CD14-positive monocyte (primary cell): ENCODE measurements around the gene HERC4. TPM values are rescaled to one million over a fixed set of nuclear protein-coding genes. Genes with fewer than 3 reads are reported as not detected.

Experiments used
- DNase-seq, 3 donors: peaks; one replicate each; pipeline ENCODE4 v3.0.0-alpha.2; 2011 to 2022
- H2AFZ ChIP-seq: 2 replicates; pipeline ENCODE4 v1.6.0; 2012; ENCODE audit warnings: mild to moderate bottlenecking, low read depth, low read length, inconsistent platforms; ENCODE audit not compliant: insufficient read depth, poor library complexity, severe bottlenecking
- H3K27ac ChIP-seq, 2 donors: 1 replicate in 1 of 2; 2 replicates in 1 of 2; pipeline ENCODE4 v1.5.1; 2012 to 2013; ENCODE audit warnings: low read length in 2 of 2, control low read depth in 1 of 2, inconsistent platforms in 1 of 2, low read depth in 1 of 2, mild to moderate bottlenecking in 1 of 2
- H3K27me3 ChIP-seq, 2 donors: one replicate each; pipeline versions ENCODE4 v1.6.0 to v1.6.1; 2011 to 2013; ENCODE audit warnings: low read length in 2 of 2; ENCODE audit not compliant: control insufficient read depth in 2 of 2, insufficient read depth in 2 of 2
- H3K36me3 ChIP-seq, 2 donors: replicated peaks in 1 of 2; 1 replicate in 1 of 2; 2 replicates in 1 of 2; pipeline versions ENCODE4 v1.5.1 to v1.6.1; 2012 to 2013; ENCODE audit warnings: low read length in 2 of 2, control low read depth in 1 of 2, inconsistent platforms in 1 of 2, mild to moderate bottlenecking in 1 of 2; ENCODE audit not compliant: insufficient read depth in 2 of 2, control insufficient read depth in 1 of 2
- H3K4me1 ChIP-seq, 2 donors: 1 replicate in 1 of 2; 2 replicates in 1 of 2; pipeline versions ENCODE4 v1.5.1 to v1.6.1; 2012 to 2013; ENCODE audit warnings: low read length in 2 of 2, control low read depth in 1 of 2, inconsistent platforms in 1 of 2, mild to moderate bottlenecking in 1 of 2, moderate library complexity in 1 of 2; ENCODE audit not compliant: insufficient read depth in 2 of 2, control insufficient read depth in 1 of 2
- H3K4me2 ChIP-seq: replicated peaks from 2 replicates; pipeline ENCODE3; 2012; ENCODE audit warnings: low read length, moderate library complexity, mild to moderate bottlenecking; ENCODE audit not compliant: poor library complexity, severe bottlenecking; ENCODE audit errors: extremely low read depth
- H3K4me3 ChIP-seq, 3 experiments: fragments of 200-600 bp in 1 of 3; sonication (generic) in 1 of 3; replicated peaks in 1 of 3; 1 replicate in 2 of 3; 2 replicates in 1 of 3; pipeline ENCODE4 v1.5.1; 2011 to 2013; ENCODE audit warnings: low read length in 3 of 3, mild to moderate bottlenecking in 3 of 3, control low read depth in 2 of 3, low read depth in 2 of 3, inconsistent platforms in 1 of 3, moderate library complexity in 1 of 3
- H3K79me2 ChIP-seq: 2 replicates; pipeline ENCODE4 v1.6.0; 2012; ENCODE audit warnings: mild to moderate bottlenecking, control low read depth, inconsistent platforms, low read length, moderate library complexity; ENCODE audit not compliant: insufficient read depth
- H3K9ac ChIP-seq: 2 replicates; pipeline ENCODE4 v1.6.0; 2017; ENCODE audit warnings: low read length, mild to moderate bottlenecking; ENCODE audit not compliant: insufficient read depth, poor library complexity, severe bottlenecking
- H3K9me3 ChIP-seq, 2 donors: replicated peaks in 1 of 2; 1 replicate in 1 of 2; 2 replicates in 1 of 2; pipeline versions ENCODE4 v1.5.1 to v1.6.1; 2012 to 2013; ENCODE audit warnings: low read length in 2 of 2, control low read depth in 1 of 2; ENCODE audit not compliant: control insufficient read depth in 1 of 2, insufficient read depth in 1 of 2
- H4K20me1 ChIP-seq: 2 replicates; pipeline ENCODE4 v1.6.0; 2012; ENCODE audit warnings: mild to moderate bottlenecking, low read length, control low read depth, moderate library complexity; ENCODE audit not compliant: insufficient read depth
- H3K27ac Mint-ChIP-seq, 7 donors: one replicate each; pipeline ENCODE4 v1.8.0; 2020; ENCODE audit warnings: mild to moderate bottlenecking in 7 of 7, mixed read lengths in 7 of 7, moderate library complexity in 6 of 7, inconsistent platforms in 2 of 7
- H3K27me3 Mint-ChIP-seq, 3 donors: one replicate each; pipeline ENCODE4 v1.8.0; 2021 to 2022; ENCODE audit warnings: low read depth in 3 of 3, mild to moderate bottlenecking in 3 of 3, mixed read lengths in 3 of 3, moderate library complexity in 3 of 3, inconsistent platforms in 1 of 3
- H3K36me3 Mint-ChIP-seq, 2 donors: one replicate each; pipeline ENCODE4 v1.8.0; 2020; ENCODE audit warnings: mixed read lengths in 2 of 2, inconsistent platforms in 1 of 2, mild to moderate bottlenecking in 1 of 2
- H3K4me1 Mint-ChIP-seq: one replicate; pipeline ENCODE4 v1.8.0; 2020; ENCODE audit warnings: mild to moderate bottlenecking, mixed read lengths
- H3K4me3 Mint-ChIP-seq, 2 donors: one replicate each; pipeline ENCODE4 v1.8.0; 2020; ENCODE audit warnings: mild to moderate bottlenecking in 2 of 2, mixed read lengths in 2 of 2, moderate library complexity in 1 of 2
- H3K9me3 Mint-ChIP-seq, 7 donors: one replicate each; pipeline ENCODE4 v1.8.0; 2020 to 2022; ENCODE audit warnings: mixed read lengths in 7 of 7, mild to moderate bottlenecking in 6 of 7, moderate library complexity in 6 of 7, inconsistent platforms in 2 of 7
- CTCF ChIP-seq: fragments of 200-600 bp; IDR thresholded peaks from one replicate; pipeline ENCODE4 v1.8.0; 2022; ENCODE audit warnings: antibody characterized with exemption, mild to moderate bottlenecking
- WGBS: methylation state at CpG from one replicate; pipeline ENCODE4 v1.1.5; 2013; ENCODE audit warnings: missing lambda C conversion rate; ENCODE audit not compliant: insufficient coverage; 5-methylcytosine and 5-hydroxymethylcytosine counted together
- intact Hi-C, 2 donors: fragments of 100-400 bp; cut with micrococcal nuclease; formaldehyde crosslinking; loops; one replicate each; pipeline versions ENCODE4 v1.15.0 to v1.15.1; 2023
- polyA plus RNA-seq, 3 donors: library from polyadenylated mRNA; depleted of rRNA in 1 of 3; unstranded in 2 of 3; stranded (reverse) in 1 of 3; fragments of 300-500 nt in 2 of 3; fragments of >200 nt in 1 of 3; fragmentation: Illumina TruSeq in 2 of 3; gene quantifications; 1 replicate in 2 of 3; 2 replicates in 1 of 3; pipeline ENCODE4 v1.2.3, GENCODE V29; 2012 to 2021

Gene HERC4
- polyA plus RNA-seq, 3 donors: 10.7 to 17.5 (median 14.3) TPM

- Mint-ChIP-seq H3K27me3 (peaks cover 0 to 4% (median 2%) of the 10 kb centered on the region in 3 donors), H3K4me1 (peaks cover 30% of the 10 kb centered on the region), H3K27ac (peak within 1 kb of the TSS; percentile 93 to 97 (median 96)), H3K9me3 (peaks cover 0 to 2% (median 0%) of the 10 kb centered on the region in 7 donors), H3K36me3 (peaks cover 26 to 27% of the 10 kb centered on the region in 2 donors), H3K4me3 (peak within 1 kb of the TSS; percentile 89 to 94)
- peaks cover 24 to 32% of the 10 kb centered on the region in 2 donors for H3K4me1 ChIP-seq
- under 1% methylated on average over 58 of the region's 62 CpGs for WGBS
- H3K4me2 ChIP-seq: peak within 1 kb of the TSS; percentile 86
- peak; percentile 96 to 97 (median 97) for DNase-seq
- H3K27ac ChIP-seq: peak within 1 kb of the TSS; percentile 73 to 87
- no peak for TF ChIP-seq CTCF
- H3K9ac ChIP-seq: peak within 1 kb of the TSS; percentile 77
- H3K4me3 ChIP-seq: peak within 1 kb of the TSS; percentile 59 to 89 (median 69)
- peaks cover 44% of the 10 kb centered on the region for H4K20me1 ChIP-seq
- no peaks in the 10 kb centered on the region for H3K9me3 ChIP-seq
- intact Hi-C loops: loop anchor here (2.0 to 10.0 kb wide), 4 partner anchors 36 to 840 kb away; partner anchors contain the start of genes CCAR1 (in 1 of the 2), HERC4 (in 1 of the 2), HNRNPH3 (in 1 of the 2) and PBLD (in 1 of the 2)
- H3K36me3 ChIP-seq: peaks cover 25 to 27% of the 10 kb centered on the region in 2 donors
- H3K27me3 ChIP-seq: no peaks in the 10 kb centered on the region
- H2AFZ ChIP-seq: peak within 1 kb of the TSS; percentile 85
- peaks cover 41% of the 10 kb centered on the region for H3K79me2 ChIP-seq
Measured at GRCh38 chr10:67884313-67884841, 190.7 kb downstream of the HERC4 start, which contains the start of gene SIRT1. TSS of gene SIRT1 (plus strand) at chr10:67884656. CDS start at chr10:67884722, 66 bp downstream.

GRCh38 chr10:67883710-67884312 lies 191.3 kb downstream of the HERC4 start:
- 20% methylated on average over 4 of the region's 13 CpGs for WGBS
- no peak for TF ChIP-seq CTCF
- H3K79me2 ChIP-seq: peaks cover 36% of the 10 kb centered on the region
- H3K36me3 ChIP-seq: peaks cover 19 to 22% of the 10 kb centered on the region in 2 donors
- Mint-ChIP-seq H3K9me3 (peaks cover 0 to 2% (median 0%) of the 10 kb centered on the region in 7 donors), H3K27ac (peak overlapping the region; percentile 90 to 97 (median 94)), H3K4me1 (peaks cover 24% of the 10 kb centered on the region), H3K4me3 (peak overlapping the region; percentile 77 to 90), H3K36me3 (peaks cover 20 to 21% of the 10 kb centered on the region in 2 donors), H3K27me3 (peaks cover 0 to 4% (median 2%) of the 10 kb centered on the region in 3 donors)
- intact Hi-C loops: loop anchor here (2.0 to 10.0 kb wide), 4 partner anchors 35 to 841 kb away; partner anchors contain the start of genes CCAR1 (in 1 of the 2), HERC4 (in 1 of the 2), HNRNPH3 (in 1 of the 2) and PBLD (in 1 of the 2)
- H3K27ac ChIP-seq: peak overlapping the region; percentile 70 to 87
- H3K9me3 ChIP-seq: no peaks in the 10 kb centered on the region
- peak overlapping the region; percentile 26 to 89 (median 48) for H3K4me3 ChIP-seq
- H4K20me1 ChIP-seq: peaks cover 38% of the 10 kb centered on the region
- peaks cover 24 to 32% of the 10 kb centered on the region in 2 donors for H3K4me1 ChIP-seq
- peak overlapping the region; percentile 85 for H2AFZ ChIP-seq
- H3K9ac ChIP-seq: peak overlapping the region; percentile 77
- no peaks in the 10 kb centered on the region for H3K27me3 ChIP-seq
- peak overlapping the region; percentile 86 for H3K4me2 ChIP-seq
- DNase-seq: peak in 1 of 3 donors; percentile 56
